Muscle of arm (tissue), 12 donors: ENCODE results near the gene AATF. TPM values are rescaled to one million over a fixed set of nuclear protein-coding genes. Genes with fewer than 3 reads are reported as not detected.

Source experiments
- DNase-seq: peaks from one replicate; pipeline ENCODE4 v3.0.0-alpha.2; 2013
- polyA plus RNA-seq, 12 donors: library from polyadenylated mRNA; unstranded; fragments of 120-200 nt; gene quantifications; one replicate each; pipeline ENCODE4 v1.2.1, GENCODE V29; 2013; ENCODE audit not compliant: insufficient read length in 12 of 12

The AATF gene
- polyA plus RNA-seq, 12 donors = 19.8 to 54.2 (median 22.9) TPM; not detected in 1

DNA sequence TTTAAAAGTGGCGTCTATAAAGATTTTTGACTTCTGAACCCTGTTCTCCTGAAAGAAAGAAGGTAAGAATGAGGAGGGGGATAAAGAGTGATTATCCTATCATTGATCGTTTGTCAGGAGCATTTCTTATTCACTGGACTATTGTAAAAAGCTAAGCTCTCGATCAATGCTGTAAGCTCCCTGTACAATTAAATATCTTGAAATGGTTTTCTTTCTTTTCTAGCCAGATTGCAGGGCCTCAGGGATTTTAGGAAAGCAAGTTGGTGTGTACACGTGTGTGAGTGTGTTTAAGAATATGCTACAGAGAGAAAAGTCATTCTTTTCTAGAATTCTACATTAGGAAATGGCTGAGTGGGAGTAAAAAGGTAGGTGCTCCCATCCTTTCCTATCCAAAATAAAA lies 154.5 kb downstream of the AATF start:
- DNase-seq = no peak

DNA sequence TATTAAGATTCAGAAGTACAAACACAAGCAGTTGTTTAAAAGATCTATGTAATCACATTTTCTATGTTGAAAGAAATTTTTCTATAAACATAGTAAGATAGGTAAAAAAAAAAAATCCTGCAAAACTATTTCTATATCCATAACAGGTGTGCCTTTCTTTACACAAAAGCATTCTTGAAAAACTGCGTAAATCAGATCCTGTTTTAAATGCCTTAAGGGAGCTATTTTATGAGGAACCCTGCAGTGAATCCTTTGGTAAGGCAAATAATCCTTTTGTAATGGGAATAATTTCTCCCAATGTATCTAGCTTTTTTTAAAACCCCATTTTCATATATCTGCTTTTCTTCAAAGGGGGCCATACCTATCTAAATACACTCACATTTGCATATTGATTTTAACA lies 157.3 kb downstream of the AATF start:
- DNase-seq = no peak

Other genes starting within 250 kb of the AATF start
- under 1 TPM in 4 of 12 donors, not detected in 8; 0.07 to 0.53 (median 0.15) TPM for gene LHX1, start 11.5 kb upstream of the AATF start, polyA plus RNA-seq